NAMALWA (cell line): ENCODE results near the gene BHLHE40.
A peak's percentile ranks its signal among the peaks of the same experiment; 100 is the strongest.

ENCODE experiments used
- DNase-seq: peaks from one replicate; pipeline ENCODE4 v3.0.0-alpha.2; 2015; ENCODE audit warnings: low spot score

BHLHE40 gene

GRCh38 chr3:4979428-4980228, at the start of gene BHLHE40:
Gene BHLHE40, plus strand, starts transcription at chr3:4979437. Its CDS starts 282 bp downstream, at chr3:4979719.
- no peak for DNase-seq

GRCh38 chr3:4930501-4930900, 48.7 kb upstream of the BHLHE40 start:
- no peak for DNase-seq

GRCh38 chr3:4934050-4934449, 45.2 kb upstream of the BHLHE40 start:
- no peak for DNase-seq

- DNase-seq: no peak
These were observed 43.9 kb upstream of the BHLHE40 start for GRCh38 chr3:4935347-4935746.

GRCh38 chr3:4936982-4937614, 42.1 kb upstream of the BHLHE40 start:
- no peak for DNase-seq

- no peak for DNase-seq
These were observed 40.8 kb upstream of the BHLHE40 start for GRCh38 chr3:4938281-4938982.

- no peak for DNase-seq
These were observed 40.0 kb upstream of the BHLHE40 start for GRCh38 chr3:4939276-4939675.

- DNase-seq: no peak
These were observed 38.3 kb upstream of the BHLHE40 start for GRCh38 chr3:4940985-4941384.

GRCh38 chr3:4943549-4943948, 35.7 kb upstream of the BHLHE40 start:
- peak; percentile 22 for DNase-seq

GRCh38 chr3:4945324-4945723, 33.9 kb upstream of the BHLHE40 start:
- DNase-seq: no peak

GRCh38 chr3:4947028-4947427, 32.2 kb upstream of the BHLHE40 start:
- no peak for DNase-seq

- DNase-seq: no peak
These were observed 30.8 kb upstream of the BHLHE40 start for GRCh38 chr3:4948395-4948794.

- no peak for DNase-seq
These were observed 30.2 kb upstream of the BHLHE40 start for GRCh38 chr3:4949004-4949403.

GRCh38 chr3:4949659-4950058, 29.6 kb upstream of the BHLHE40 start:
- no peak for DNase-seq

GRCh38 chr3:4950351-4950784, 28.9 kb upstream of the BHLHE40 start:
- DNase-seq: no peak

GRCh38 chr3:4950948-4951347, 28.3 kb upstream of the BHLHE40 start:
- no peak for DNase-seq

- DNase-seq: no peak
These were observed 26.1 kb upstream of the BHLHE40 start for GRCh38 chr3:4953119-4953518.

- no peak for DNase-seq
These were observed 24.8 kb upstream of the BHLHE40 start for GRCh38 chr3:4954256-4955000.

- no peak for DNase-seq
These were observed 23.1 kb upstream of the BHLHE40 start for GRCh38 chr3:4956099-4956498.

- DNase-seq: no peak
These were observed 22.5 kb upstream of the BHLHE40 start for GRCh38 chr3:4956738-4957137.

GRCh38 chr3:4957978-4958377, 21.3 kb upstream of the BHLHE40 start:
- no peak for DNase-seq

GRCh38 chr3:4959180-4959579, 20.1 kb upstream of the BHLHE40 start:
- no peak for DNase-seq
